WTC11 (cell line): Measurements from ENCODE around the gene ADAT2. TPM values are rescaled to one million over a fixed set of nuclear protein-coding genes. Genes with fewer than 3 reads are reported as not detected.

ENCODE experiments used
- ATAC-seq: fragments of 200-7000 bp; cut with Tn5 transposase; 2 replicates; pipeline ENCODE4 v1.10.0; 2021; ENCODE audit warnings: mild to moderate bottlenecking, moderate library complexity
- CTCF ChIA-PET: fragments of 300-600 bp; sonication (Branson Sonifier 250); formaldehyde crosslinking; loops from one replicate; lab custom pipeline; 2021; ENCODE audit warnings: antibody characterized with exemption; lab: Charles Lee
- POLR2A ChIA-PET: fragments of 350-600 bp; sonication (Branson Sonifier 250); formaldehyde crosslinking; loops from one replicate; lab custom pipeline; 2021; ENCODE audit warnings: antibody characterized with exemption; lab: Charles Lee
- DNase-seq: peaks from one replicate; pipeline ENCODE4 v3.0.0; 2021; ENCODE audit warnings: low spot score
- H3K27ac Mint-ChIP-seq: 2 replicates; pipeline ENCODE4 v1.8.0; 2021; ENCODE audit warnings: mixed read lengths
- H3K27me3 Mint-ChIP-seq: 2 replicates; pipeline ENCODE4 v1.8.0; 2021; ENCODE audit warnings: low read depth, mild to moderate bottlenecking, moderate library complexity, mixed read lengths
- H3K36me3 Mint-ChIP-seq: 2 replicates; pipeline ENCODE4 v1.8.0; 2021; ENCODE audit warnings: mixed read lengths
- H3K4me1 Mint-ChIP-seq: 2 replicates; pipeline ENCODE4 v1.8.0; 2022; ENCODE audit warnings: mixed read lengths
- H3K4me3 Mint-ChIP-seq: 2 replicates; pipeline ENCODE4 v1.8.0; 2021; ENCODE audit warnings: mild to moderate bottlenecking, moderate library complexity, mixed read lengths
- H3K9me3 Mint-ChIP-seq: 2 replicates; pipeline ENCODE4 v1.8.0; 2021; ENCODE audit warnings: mixed read lengths
- ARID4B ChIP-seq: sonication (generic); formaldehyde crosslinking; IDR thresholded peaks from 2 replicates; pipeline ENCODE4 v1.8.0; 2023; ENCODE audit warnings: missing genetic modification reagents, mild to moderate bottlenecking, borderline replicate concordance
- ATF1 ChIP-seq: sonication (generic); formaldehyde crosslinking; IDR thresholded peaks from 2 replicates; pipeline ENCODE4 v1.8.1; 2023; ENCODE audit warnings: mild to moderate bottlenecking, moderate library complexity, missing genetic modification reagents
- ATF6 ChIP-seq: sonication (generic); formaldehyde crosslinking; IDR thresholded peaks from 2 replicates; pipeline ENCODE4 v1.8.1; 2023; ENCODE audit warnings: mild to moderate bottlenecking, missing genetic modification reagents
- CDX4 ChIP-seq: fragments of 250-450 bp; sonication (Bioruptor Pico); IDR thresholded peaks from 2 replicates; pipeline ENCODE4 v1.9.0; 2021; ENCODE audit warnings: moderate library complexity, mild to moderate bottlenecking, inconsistent platforms, borderline replicate concordance
- CTCF ChIP-seq: fragments of 200-600 bp; IDR thresholded peaks from 2 replicates; pipeline ENCODE4 v1.8.0; 2022; ENCODE audit warnings: antibody characterized with exemption
- ELF4 ChIP-seq: sonication (generic); formaldehyde crosslinking; IDR thresholded peaks from 2 replicates; pipeline ENCODE4 v1.8.1; 2022; ENCODE audit warnings: low read depth, mild to moderate bottlenecking, moderate library complexity, missing genetic modification reagents
- IRF2 ChIP-seq: sonication (generic); formaldehyde crosslinking; IDR thresholded peaks from 2 replicates; pipeline ENCODE4 v1.8.0; 2022; ENCODE audit warnings: low read depth, missing genetic modification reagents, borderline replicate concordance
- RORB ChIP-seq: fragments of 250-450 bp; sonication (Bioruptor Pico); IDR thresholded peaks from 2 replicates; pipeline ENCODE4 v1.9.0; 2021; ENCODE audit warnings: mild to moderate bottlenecking
- SMAD3 ChIP-seq: sonication (generic); formaldehyde crosslinking; IDR thresholded peaks from 2 replicates; pipeline ENCODE4 v1.8.0; 2022; ENCODE audit warnings: missing genetic modification reagents, mild to moderate bottlenecking, borderline replicate concordance
- SP1 ChIP-seq: sonication (generic); formaldehyde crosslinking; conservative IDR thresholded peaks from 2 replicates; pipeline ENCODE4 v1.8.1; 2022; ENCODE audit warnings: missing genetic modification reagents
- USF2 ChIP-seq: sonication (generic); formaldehyde crosslinking; IDR thresholded peaks from 2 replicates; pipeline ENCODE4 v1.8.1; 2023; ENCODE audit warnings: mild to moderate bottlenecking, missing genetic modification reagents, moderate library complexity
- ZNF121 ChIP-seq: sonication (generic); formaldehyde crosslinking; IDR thresholded peaks from 2 replicates; pipeline ENCODE4 v1.8.0; 2023; ENCODE audit warnings: missing genetic modification reagents
- ZNF138 ChIP-seq: sonication (generic); formaldehyde crosslinking; conservative IDR thresholded peaks from 2 replicates; pipeline ENCODE4 v1.8.1; 2022; ENCODE audit warnings: mild to moderate bottlenecking, moderate library complexity, missing genetic modification reagents
- ZNF281 ChIP-seq: sonication (generic); formaldehyde crosslinking; IDR thresholded peaks from 2 replicates; pipeline ENCODE4 v1.8.0; 2023; ENCODE audit warnings: mild to moderate bottlenecking, missing genetic modification reagents
- ZNF416 ChIP-seq: fragments of 250-450 bp; sonication (Bioruptor Pico); IDR thresholded peaks from 2 replicates; pipeline ENCODE4 v1.9.0; 2021; ENCODE audit warnings: mild to moderate bottlenecking, inconsistent platforms
- ZNF532 ChIP-seq: fragments of 250-450 bp; sonication (Bioruptor Pico); IDR thresholded peaks from 2 replicates; pipeline ENCODE4 v1.9.0; 2021; ENCODE audit warnings: mild to moderate bottlenecking, borderline replicate concordance
- total RNA-seq: library from RNA; stranded (reverse); gene quantifications from 3 replicates; pipeline ENCODE4 v1.2.3, GENCODE V29; 2021

The ADAT2 gene
- total RNA-seq, 1 experiment from 2014 or later: 13.3 TPM

- TF ChIP-seq ELF4 (CRISPR knock-in tag) (no peak), ZNF532 (CRISPR knock-in tag) (no peak)
Measured at GRCh38 chr6:143441680-143442545, 8.6 kb downstream of the ADAT2 start (continued).

- ATAC-seq: no peak
- H3K36me3 Mint-ChIP-seq: peaks cover 31% of the 10 kb centered on the region
- H3K9me3 Mint-ChIP-seq: no peaks in the 10 kb centered on the region
- H3K27ac Mint-ChIP-seq: no peak overlapping the region
- H3K4me1 Mint-ChIP-seq: peaks cover 10% of the 10 kb centered on the region
- POLR2A ChIA-PET: no interaction called here
- DNase-seq: no peak
- no peak overlapping the region for H3K4me3 Mint-ChIP-seq
- H3K27me3 Mint-ChIP-seq: no peaks in the 10 kb centered on the region
- CTCF ChIA-PET: no interaction called here
- TF ChIP-seq CTCF: no peak
- TF ChIP-seq ATF6 (CRISPR knock-in tag): no peak
- no peak for TF ChIP-seq ZNF121 (CRISPR knock-in tag)
- TF ChIP-seq CDX4 (CRISPR knock-in tag): no peak
- TF ChIP-seq IRF2 (CRISPR knock-in tag): no peak
- no peak for TF ChIP-seq ATF1 (CRISPR knock-in tag)
- no peak for TF ChIP-seq ARID4B (CRISPR knock-in tag)
- no peak for TF ChIP-seq ZNF138
- TF ChIP-seq USF2 (CRISPR knock-in tag): no peak
- TF ChIP-seq SMAD3: no peak
- no peak for TF ChIP-seq RORB
- no peak for TF ChIP-seq ZNF281
- no peak for TF ChIP-seq ZNF416 (CRISPR knock-in tag)
- no peak for TF ChIP-seq SP1 (CRISPR knock-in tag)
Measured at GRCh38 chr6:143441010-143441409, 9.5 kb downstream of the ADAT2 start.
